Measurements from ENCODE around the gene FZD1. TPM values are rescaled to one million over a fixed set of nuclear protein-coding genes. Genes with fewer than 3 reads are reported as not detected.

The FZD1 gene
- total RNA-seq, 1 donor from 2014 or later: 16.5 TPM

- TF ChIP-seq POLR2A (IDR thresholded peaks at IDR 0.05): no peak
- no peak for TF ChIP-seq POLR2AphosphoS5 (IDR thresholded peaks at IDR 0.05; ENCODE audit: insufficient read depth in 1 of 2, low read depth in 1 of 2)
- no peak for TF ChIP-seq CTCF (IDR thresholded peaks at IDR 0.05)
- H3K4me1 ChIP-seq: no peaks in the 10 kb centered on the region
- no peak overlapping the region for H3K4me3 ChIP-seq
- intact Hi-C loops (cut with DNase I): no loop called here
- no peaks in the 10 kb centered on the region for H3K27me3 ChIP-seq
- H3K27ac ChIP-seq: no peak overlapping the region
- no peaks in the 10 kb centered on the region for H3K36me3 ChIP-seq
- DNase-seq (ENCODE audit: extremely low spot score in 2 of 2): no peak
- H3K9me3 ChIP-seq: no peaks in the 10 kb centered on the region
Observed at GRCh38 chr7:91285696-91286355, 21.6 kb downstream of the FZD1 start.

DNA sequence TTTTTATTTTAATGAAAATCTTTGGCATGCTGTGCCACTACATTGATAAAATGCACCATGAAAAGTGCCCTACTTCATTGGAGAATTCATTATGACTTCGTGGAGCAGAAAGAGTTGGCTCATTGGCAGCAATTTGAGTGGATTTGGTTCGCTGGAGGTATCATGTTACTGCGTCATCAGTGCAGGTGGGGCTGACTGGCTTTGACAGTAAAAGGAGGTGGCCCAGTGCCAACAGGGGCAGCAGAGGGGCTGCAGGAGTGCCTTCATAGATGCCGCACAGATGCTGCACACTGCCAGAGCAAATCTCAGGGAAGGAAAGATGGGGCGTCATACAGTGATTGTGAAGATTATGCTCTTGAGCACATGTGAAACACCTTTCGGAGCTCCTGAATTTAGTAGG, 22.2 kb downstream of the FZD1 start:
- Histone ChIP-seq H3K9me3 (no peaks in the 10 kb centered on the region), H3K27me3 (no peaks in the 10 kb centered on the region), H3K4me1 (no peaks in the 10 kb centered on the region), H3K4me3 (no peak overlapping the region), H3K27ac (no peak overlapping the region), H3K36me3 (no peaks in the 10 kb centered on the region)
- no peak for DNase-seq (ENCODE audit: extremely low spot score in 2 of 2)
- TF ChIP-seq CTCF (IDR thresholded peaks at IDR 0.05): no peak
- TF ChIP-seq POLR2A (IDR thresholded peaks at IDR 0.05): no peak
- TF ChIP-seq POLR2AphosphoS5 (IDR thresholded peaks at IDR 0.05; ENCODE audit: insufficient read depth in 1 of 2, low read depth in 1 of 2): no peak
- intact Hi-C loops (cut with DNase I): no loop called here

DNA sequence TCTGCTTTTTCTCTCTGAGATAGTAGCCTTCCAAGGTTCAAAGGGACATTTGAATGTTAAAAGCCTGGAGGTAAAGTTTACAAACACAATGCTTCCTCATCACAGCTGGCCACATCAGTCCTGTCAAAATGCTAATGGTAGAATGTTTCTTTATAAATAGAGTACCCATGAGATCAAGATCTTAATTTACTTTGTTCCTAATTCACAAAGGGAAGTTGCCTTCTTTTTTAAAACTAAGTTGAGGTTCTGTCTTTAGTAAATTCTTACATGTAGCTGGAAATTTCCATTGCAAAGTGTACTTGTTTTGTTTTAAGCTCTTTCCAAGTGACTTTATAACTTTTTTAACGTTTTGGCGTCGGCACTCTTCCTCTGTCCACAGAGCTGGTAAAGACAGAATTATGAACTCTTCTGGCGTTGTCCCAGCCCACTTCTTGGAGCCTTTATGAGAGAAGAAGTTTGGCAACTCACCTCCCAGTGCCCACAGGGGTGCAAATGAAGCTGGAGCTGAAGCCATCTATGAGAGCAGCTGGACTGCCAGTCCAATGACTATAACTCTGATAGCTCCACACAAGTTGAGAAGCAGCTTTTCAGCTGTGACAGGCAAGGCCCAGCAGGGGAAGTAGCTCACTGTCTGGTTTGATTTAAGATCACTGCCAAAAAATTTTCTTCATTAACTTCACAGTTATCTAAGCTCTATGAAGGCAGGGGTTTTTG, 23.3 kb downstream of the FZD1 start:
- no peaks in the 10 kb centered on the region for H3K36me3 ChIP-seq
- no peaks in the 10 kb centered on the region for H3K4me1 ChIP-seq
- H3K9me3 ChIP-seq: no peaks in the 10 kb centered on the region
- H3K4me3 ChIP-seq: no peak overlapping the region
- TF ChIP-seq CTCF (IDR thresholded peaks at IDR 0.05) (no peak), POLR2AphosphoS5 (IDR thresholded peaks at IDR 0.05; ENCODE audit: insufficient read depth in 1 of 2, low read depth in 1 of 2) (no peak), POLR2A (IDR thresholded peaks at IDR 0.05) (no peak)
- peak overlapping the region; percentile 7 for H3K27ac ChIP-seq
- H3K27me3 ChIP-seq: no peaks in the 10 kb centered on the region
- intact Hi-C loops (cut with DNase I): no loop called here
- DNase-seq (ENCODE audit: extremely low spot score in 2 of 2): no peak

DNA sequence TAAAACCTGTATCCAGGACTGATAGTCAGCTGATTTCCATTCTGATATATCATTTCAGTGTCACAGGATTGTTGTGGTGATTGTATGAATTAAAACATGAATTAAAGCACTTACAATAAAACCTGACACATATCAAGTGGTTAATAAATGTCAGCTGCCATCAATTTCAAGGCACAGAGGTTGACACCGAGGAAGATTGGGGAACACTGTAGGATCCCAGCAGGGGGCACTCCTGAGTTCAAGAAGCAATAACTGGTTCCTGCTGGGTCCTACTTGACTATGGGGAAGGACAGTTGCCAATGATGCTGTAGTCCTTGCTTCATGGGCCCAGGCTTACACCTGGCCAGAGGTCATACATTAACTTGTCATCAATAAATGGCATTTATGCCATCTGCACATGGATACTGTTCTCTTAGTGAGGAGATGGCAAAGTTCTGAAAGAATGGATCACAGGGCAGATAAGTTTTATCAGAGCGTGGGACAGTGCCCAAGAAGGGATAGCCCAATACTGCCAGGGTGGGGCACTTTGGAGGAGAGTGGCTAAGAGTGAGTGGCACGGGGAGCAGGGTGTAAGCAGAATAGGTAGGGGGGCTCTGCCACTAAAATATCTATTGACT, 24.1 kb downstream of the FZD1 start:
- H3K9me3 ChIP-seq: no peaks in the 10 kb centered on the region
- H3K4me3 ChIP-seq: no peak overlapping the region
- no peak overlapping the region for H3K27ac ChIP-seq
- DNase-seq (ENCODE audit: extremely low spot score in 2 of 2): no peak
- intact Hi-C loops (cut with DNase I): no loop called here
- no peaks in the 10 kb centered on the region for H3K4me1 ChIP-seq
- no peak for TF ChIP-seq CTCF (IDR thresholded peaks at IDR 0.05)
- TF ChIP-seq POLR2AphosphoS5 (IDR thresholded peaks at IDR 0.05; ENCODE audit: insufficient read depth in 1 of 2, low read depth in 1 of 2): no peak
- no peak for TF ChIP-seq POLR2A (IDR thresholded peaks at IDR 0.05)
- H3K27me3 ChIP-seq: no peaks in the 10 kb centered on the region
- no peaks in the 10 kb centered on the region for H3K36me3 ChIP-seq

Data from vagina (tissue), 2 donors.